HEK293 (cell line): ENCODE results near the gene HTRA1.

ENCODE experiments used
- CTCF ChIA-PET: fragments of 350-600 bp; formaldehyde crosslinking; extraction: SDS; loops from one replicate; lab custom pipeline; 2021; ENCODE audit warnings: antibody characterized with exemption; lab: Yijun Ruan, JAX
- POLR2A ChIA-PET: fragments of 300-600 bp; formaldehyde crosslinking; extraction: SDS; loops from one replicate; lab custom pipeline; 2020; ENCODE audit warnings: antibody characterized with exemption, inconsistent platforms; lab: Yijun Ruan, JAX
- H3K27ac ChIP-seq: fragments of 200-500 bp; sonication (Bioruptor generic); 2 replicates; pipeline ENCODE4 v1.5.1; 2014; ENCODE audit warnings: low read depth, low read length, control low read depth, inconsistent platforms; ENCODE audit errors: extremely low read depth
- H3K36me3 ChIP-seq, 2 experiments: fragments of 200-500 bp in 1 of 2; sonication (Bioruptor generic) in 1 of 2; 1 replicate in 1 of 2; 2 replicates in 1 of 2; pipeline ENCODE4 v1.5.1; 2014 to 2017; ENCODE audit warnings: inconsistent platforms in 2 of 2, low read length in 2 of 2; ENCODE audit not compliant: control insufficient read depth in 2 of 2, insufficient read depth in 1 of 2
- H3K4me1 ChIP-seq: fragments of 200-500 bp; sonication (Bioruptor generic); 2 replicates; pipeline ENCODE4 v1.5.1; 2014; ENCODE audit warnings: mild to moderate bottlenecking, low read length, inconsistent platforms; ENCODE audit not compliant: control insufficient read depth, insufficient read depth
- H3K4me3 ChIP-seq: 2 replicates; pipeline ENCODE4 v1.5.1; 2011; ENCODE audit warnings: low read depth, mild to moderate bottlenecking, control low read depth, low read length, moderate library complexity
- H3K9me3 ChIP-seq: fragments of 200-500 bp; sonication (Bioruptor generic); 2 replicates; pipeline ENCODE4 v1.5.1; 2014; ENCODE audit warnings: low read depth, low read length, inconsistent platforms; ENCODE audit not compliant: control insufficient read depth, insufficient read depth
- TRIM28 ChIP-seq: IDR thresholded peaks from 2 replicates; pipeline ENCODE4 v1.6.1; 2011; ENCODE audit warnings: low read length, control low read depth, borderline replicate concordance
- ZBTB21 ChIP-seq: fragments of 450-650 bp; formaldehyde crosslinking; IDR thresholded peaks from 2 replicates; pipeline ENCODE4 v1.5.1; 2017; ENCODE audit warnings: missing biosample characterization, missing genetic modification characterization
- ZFP37 ChIP-seq: fragments of 450-650 bp; formaldehyde crosslinking; IDR thresholded peaks from 2 replicates; pipeline ENCODE4 v1.5.1; 2016; ENCODE audit warnings: missing biosample characterization, missing genetic modification characterization
- ZFP69B ChIP-seq: fragments of 450-650 bp; formaldehyde crosslinking; IDR thresholded peaks from 2 replicates; pipeline ENCODE4 v1.5.1; 2016; ENCODE audit warnings: missing biosample characterization, missing genetic modification characterization
- ZNF10 ChIP-seq: fragments of 450-650 bp; formaldehyde crosslinking; IDR thresholded peaks from 2 replicates; pipeline ENCODE4 v1.5.1; 2017; ENCODE audit warnings: missing biosample characterization, missing genetic modification characterization
- ZNF146 ChIP-seq: fragments of 450-650 bp; formaldehyde crosslinking; IDR thresholded peaks from 2 replicates; pipeline ENCODE4 v1.5.1; 2016; ENCODE audit warnings: missing biosample characterization, missing genetic modification characterization
- ZNF16 ChIP-seq: fragments of 450-650 bp; formaldehyde crosslinking; IDR thresholded peaks from 2 replicates; pipeline ENCODE4 v1.5.1; 2016; ENCODE audit warnings: low read depth, missing biosample characterization, missing genetic modification characterization
- ZNF239 ChIP-seq: fragments of 450-650 bp; formaldehyde crosslinking; IDR thresholded peaks from 2 replicates; pipeline ENCODE4 v1.5.1; 2016; ENCODE audit warnings: missing biosample characterization, missing genetic modification characterization
- ZNF248 ChIP-seq: fragments of 450-650 bp; formaldehyde crosslinking; IDR thresholded peaks from 2 replicates; pipeline ENCODE4 v1.5.1; 2017; ENCODE audit warnings: missing biosample characterization, missing genetic modification characterization
- ZNF26 ChIP-seq: fragments of 450-650 bp; formaldehyde crosslinking; IDR thresholded peaks from 2 replicates; pipeline ENCODE4 v1.5.1; 2016; ENCODE audit warnings: missing biosample characterization, missing genetic modification characterization
- ZNF274 ChIP-seq, 2 experiments: fragments of 200-500 bp in 1 of 2; fragments of 450-650 bp in 1 of 2; sonication (Bioruptor generic) in 1 of 2; formaldehyde crosslinking in 1 of 2; IDR thresholded peaks; 2 replicates each; pipeline versions ENCODE4 v1.5.1 to v1.6.1; 2014 to 2016; ENCODE audit warnings: borderline replicate concordance in 1 of 2, inconsistent platforms in 1 of 2, low read length in 1 of 2, missing biosample characterization in 1 of 2, missing genetic modification characterization in 1 of 2
- ZNF280C ChIP-seq: fragments of 450-650 bp; formaldehyde crosslinking; IDR thresholded peaks from 2 replicates; pipeline ENCODE4 v1.5.1; 2016; ENCODE audit warnings: missing biosample characterization, missing genetic modification characterization
- ZNF280D ChIP-seq: fragments of 450-650 bp; formaldehyde crosslinking; IDR thresholded peaks from 2 replicates; pipeline ENCODE4 v1.5.1; 2016; ENCODE audit warnings: missing biosample characterization, missing genetic modification characterization
- ZNF302 ChIP-seq: fragments of 450-650 bp; formaldehyde crosslinking; IDR thresholded peaks from 2 replicates; pipeline ENCODE4 v1.5.1; 2016; ENCODE audit warnings: missing biosample characterization, missing genetic modification characterization, low read depth
- ZNF311 ChIP-seq: fragments of 450-650 bp; formaldehyde crosslinking; IDR thresholded peaks from 2 replicates; pipeline ENCODE4 v1.5.1; 2017; ENCODE audit warnings: missing biosample characterization, missing genetic modification characterization, borderline replicate concordance
- ZNF426 ChIP-seq: fragments of 450-650 bp; formaldehyde crosslinking; IDR thresholded peaks from 2 replicates; pipeline ENCODE4 v1.5.1; 2017; ENCODE audit warnings: missing biosample characterization, missing genetic modification characterization, mild to moderate bottlenecking, inconsistent platforms, moderate library complexity
- ZNF529 ChIP-seq: fragments of 450-650 bp; formaldehyde crosslinking; IDR thresholded peaks from 2 replicates; pipeline ENCODE4 v1.5.1; 2017; ENCODE audit warnings: missing genetic modification characterization, missing biosample characterization; ENCODE audit not compliant: insufficient replicate concordance
- ZNF530 ChIP-seq: fragments of 450-650 bp; formaldehyde crosslinking; IDR thresholded peaks from 2 replicates; pipeline ENCODE4 v1.5.1; 2016; ENCODE audit warnings: low read depth, missing biosample characterization, missing genetic modification characterization
- ZNF548 ChIP-seq: fragments of 450-650 bp; formaldehyde crosslinking; IDR thresholded peaks from 2 replicates; pipeline ENCODE4 v1.5.1; 2016; ENCODE audit warnings: missing biosample characterization, missing genetic modification characterization
- ZNF555 ChIP-seq: fragments of 450-650 bp; formaldehyde crosslinking; conservative IDR thresholded peaks from 2 replicates; pipeline ENCODE4 v1.5.1; 2017; ENCODE audit warnings: missing biosample characterization, mild to moderate bottlenecking, missing genetic modification characterization, inconsistent platforms
- ZNF610 ChIP-seq: fragments of 450-650 bp; formaldehyde crosslinking; IDR thresholded peaks from 2 replicates; pipeline ENCODE4 v1.5.1; 2016; ENCODE audit warnings: missing biosample characterization, missing genetic modification characterization, borderline replicate concordance
- ZNF670 ChIP-seq: fragments of 450-650 bp; formaldehyde crosslinking; IDR thresholded peaks from 2 replicates; pipeline ENCODE4 v1.5.1; 2016; ENCODE audit warnings: missing biosample characterization, missing genetic modification characterization, low read depth
- ZNF76 ChIP-seq: fragments of 450-650 bp; formaldehyde crosslinking; IDR thresholded peaks from 2 replicates; pipeline ENCODE4; 2016; ENCODE audit warnings: low read depth, missing biosample characterization, missing genetic modification characterization, borderline replicate concordance
- ZNF776 ChIP-seq: fragments of 450-650 bp; formaldehyde crosslinking; IDR thresholded peaks from 2 replicates; pipeline ENCODE4 v1.5.0; 2017; ENCODE audit warnings: missing biosample characterization, missing genetic modification characterization, borderline replicate concordance
- ZNF777 ChIP-seq: fragments of 450-650 bp; formaldehyde crosslinking; IDR thresholded peaks from 2 replicates; pipeline ENCODE4 v1.5.1; 2017; ENCODE audit warnings: missing biosample characterization, missing genetic modification characterization, borderline replicate concordance
- ZSCAN23 ChIP-seq: fragments of 450-650 bp; formaldehyde crosslinking; IDR thresholded peaks from 2 replicates; pipeline ENCODE4 v1.5.1; 2016; ENCODE audit warnings: missing biosample characterization, missing genetic modification characterization

HTRA1 gene

GRCh38 chr10:122463466-122464249, 2.3 kb downstream of the HTRA1 start (continued):
- TF ChIP-seq ZNF26 (tag by site-specific recombination) (no peak), ZNF76 (tag by site-specific recombination) (no peak), ZNF302 (no peak), ZNF426 (no peak), ZNF311 (no peak), ZBTB21 (no peak)

- TF ChIP-seq ZNF555 (no peak), ZNF548 (tag by site-specific recombination) (no peak), ZNF16 (tag by site-specific recombination) (no peak), ZNF670 (tag by site-specific recombination) (no peak), TRIM28 (no peak), ZNF274 (IDR thresholded peaks at IDR 0.05; ENCODE audit: low read length) (no peak), ZNF274 (tag by site-specific recombination; IDR thresholded peaks at IDR 0.05; ENCODE audit: borderline replicate concordance) (no peak), ZNF610 (tag by site-specific recombination) (no peak), ZNF530 (tag by site-specific recombination) (no peak), ZNF10 (no peak), ZNF777 (tag by site-specific recombination) (no peak), ZNF529 (tag by site-specific recombination) (no peak)
- CTCF ChIA-PET: interaction anchor here (0.7 kb wide), 1 partner anchor 13 kb away, joined by 3 read pairs; no protein-coding TSS in a partner anchor
- no peaks in the 10 kb centered on the region for H3K36me3 ChIP-seq
Measured at GRCh38 chr10:122464250-122464510, 2.8 kb downstream of the HTRA1 start.

GRCh38 chr10:122464586-122464985, 3.2 kb downstream of the HTRA1 start:
- H3K36me3 ChIP-seq: no peaks in the 10 kb centered on the region
- H3K9me3 ChIP-seq: no peaks in the 10 kb centered on the region
- peaks cover 4% of the 10 kb centered on the region; the same call in 1 of the 2 replicates for H3K4me1 ChIP-seq
- no peak overlapping the region for H3K27ac ChIP-seq
- POLR2A ChIA-PET: no interaction called here
- CTCF ChIA-PET: interaction anchor here (0.7 to 1.2 kb wide), 2 partner anchors 13 to 165 kb away, joined by 3 read pairs; no protein-coding TSS in a partner anchor
- H3K4me3 ChIP-seq: no peak overlapping the region
- TF ChIP-seq ZNF146 (tag by site-specific recombination) (no peak), ZNF670 (tag by site-specific recombination) (no peak), ZNF280D (tag by site-specific recombination) (no peak), ZFP37 (no peak), ZNF248 (tag by site-specific recombination) (no peak), ZNF776 (tag by site-specific recombination) (no peak), ZSCAN23 (no peak), ZBTB21 (no peak), ZNF239 (tag by site-specific recombination) (no peak), ZNF280C (no peak), ZFP69B (no peak)

More at GRCh38 chr10:122464250-122464510, 2.8 kb downstream of the HTRA1 start:
- H3K27ac ChIP-seq: no peak overlapping the region
- no peaks in the 10 kb centered on the region for H3K9me3 ChIP-seq
- peaks cover 4% of the 10 kb centered on the region; the same call in 1 of the 2 replicates for H3K4me1 ChIP-seq
- H3K4me3 ChIP-seq: no peak overlapping the region
- POLR2A ChIA-PET: no interaction called here
